Spleen (tissue), 7 donors: ENCODE results near the gene LINC01488.

ENCODE experiments used
- CTCF ChIP-seq, 11 experiments: fragments of 200-600 bp in 7 of 11; fragments of 450-650 bp in 4 of 11; sonication (generic) in 4 of 11; IDR thresholded peaks in 8 of 11; conservative IDR thresholded peaks in 3 of 11; 1 replicate in 7 of 11; 2 replicates in 4 of 11; pipeline versions ENCODE4 v1.4.0 to v1.8.0; 2016 to 2021; ENCODE audit warnings: antibody characterized with exemption in 11 of 11, inconsistent platforms in 4 of 11, mild to moderate bottlenecking in 1 of 11
- POLR2A ChIP-seq, 3 donors: fragments of 450-650 bp; IDR thresholded peaks; one replicate each; pipeline ENCODE4 v1.5.1; 2017; ENCODE audit warnings: antibody characterized with exemption in 3 of 3, mild to moderate bottlenecking in 1 of 3
- donor health status: DM: no; HTN: no; CAD: no; lungs with moderate emphysema.
- donor health status: DM: no; HTN: no; CAD: no.
- donor health status: DM: no; HTN: no; CAD: no.

GRCh38 chr11:69534166-69534530, 52.7 kb downstream of the LINC01488 start:
- no peak for TF ChIP-seq CTCF (IDR thresholded peaks at IDR 0.05 in 8 of 11, conservative IDR thresholded peaks at IDR 0.05 in 3 of 11)
- TF ChIP-seq POLR2A (IDR thresholded peaks at IDR 0.05): no peak
